HG03175 (cell line): ENCODE results near the gene DZANK1.
"Not testable (repeated sequence)": the region's sequence is repeated elsewhere in the genome, so short reads cannot be mapped to it uniquely, and the experiment has no call there.

Source experiments
- ATAC-seq: cut with Tn5 transposase; IDR thresholded peaks from one replicate; pipeline ENCODE4 v1.9.1; 2021; ENCODE audit warnings: mild to moderate bottlenecking, moderate library complexity; ENCODE audit not compliant: unreplicated experiment

The DZANK1 gene

DNA sequence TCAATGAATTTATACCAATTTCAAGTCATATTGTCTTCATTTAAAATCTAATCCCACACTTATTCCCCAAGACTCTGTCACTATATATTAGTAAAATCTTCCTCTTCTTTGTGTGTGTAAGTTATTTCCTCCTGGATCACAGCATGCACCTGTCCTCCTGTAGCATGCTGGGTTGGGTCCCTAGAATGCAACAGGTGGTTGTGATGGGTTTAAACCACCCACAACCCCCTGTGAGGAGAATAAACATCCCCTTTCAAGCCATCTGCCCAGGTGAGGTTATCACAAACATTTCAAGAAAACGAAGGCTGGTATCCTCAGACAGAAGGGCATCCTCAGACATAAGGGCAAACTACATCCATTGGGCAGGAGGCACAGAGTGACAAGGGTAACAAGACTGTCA, 26.4 kb downstream of the DZANK1 start:
- ATAC-seq, result no peak

GRCh38 chr20:18436847-18437246, 30.0 kb downstream of the DZANK1 start:
- no peak for ATAC-seq

GRCh38 chr20:18431206-18431605, 35.6 kb downstream of the DZANK1 start:
- no peak for ATAC-seq

- no peak for ATAC-seq
Observed at GRCh38 chr20:18430172-18430826, 36.5 kb downstream of the DZANK1 start.

- ATAC-seq, result no peak
Observed at GRCh38 chr20:18428490-18429173, 38.2 kb downstream of the DZANK1 start.

GRCh38 chr20:18427214-18427613, 39.6 kb downstream of the DZANK1 start:
- no peak for ATAC-seq

DNA sequence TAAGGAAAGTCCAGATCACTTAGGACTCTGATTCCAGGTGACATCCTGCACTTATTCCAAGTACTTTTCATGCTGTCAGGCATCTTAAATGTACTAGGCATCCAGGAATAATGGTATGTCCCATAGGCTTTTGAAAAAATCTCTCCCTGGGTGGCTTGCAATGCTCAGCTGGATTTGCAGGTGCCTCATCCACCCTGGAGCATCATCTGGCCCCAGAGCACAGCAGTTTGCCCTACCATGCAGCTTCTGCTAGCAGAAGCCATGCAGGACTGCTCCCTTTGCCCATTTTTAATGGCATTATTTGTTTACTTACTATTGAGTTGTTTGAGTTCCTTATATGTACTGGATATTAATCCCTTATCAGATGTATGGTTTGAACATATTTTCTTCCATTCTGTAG, 45.2 kb downstream of the DZANK1 start:
- ATAC-seq, result no peak

- ATAC-seq, result no peak
Observed at GRCh38 chr20:18416486-18416885, 50.3 kb downstream of the DZANK1 start.

DNA sequence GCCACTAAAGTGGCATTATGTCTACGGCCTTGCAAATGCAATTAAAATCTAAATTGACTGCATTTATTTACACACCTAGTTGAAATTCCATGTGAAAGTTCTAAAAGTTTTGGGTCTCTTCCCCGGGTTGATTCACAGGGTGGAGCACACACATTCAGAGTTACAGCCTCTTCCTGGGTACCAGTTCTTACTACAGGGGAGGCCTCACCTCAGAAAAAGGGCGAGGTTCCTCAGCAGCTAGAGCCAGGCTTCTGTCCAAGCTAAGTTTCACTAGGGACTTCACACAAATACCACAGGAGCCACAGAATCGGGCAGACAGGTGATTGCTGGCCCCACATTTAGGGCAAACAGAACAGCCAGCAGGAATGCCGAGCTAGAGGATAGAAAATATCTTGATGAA, 52.7 kb downstream of the DZANK1 start:
- no peak for ATAC-seq

DNA sequence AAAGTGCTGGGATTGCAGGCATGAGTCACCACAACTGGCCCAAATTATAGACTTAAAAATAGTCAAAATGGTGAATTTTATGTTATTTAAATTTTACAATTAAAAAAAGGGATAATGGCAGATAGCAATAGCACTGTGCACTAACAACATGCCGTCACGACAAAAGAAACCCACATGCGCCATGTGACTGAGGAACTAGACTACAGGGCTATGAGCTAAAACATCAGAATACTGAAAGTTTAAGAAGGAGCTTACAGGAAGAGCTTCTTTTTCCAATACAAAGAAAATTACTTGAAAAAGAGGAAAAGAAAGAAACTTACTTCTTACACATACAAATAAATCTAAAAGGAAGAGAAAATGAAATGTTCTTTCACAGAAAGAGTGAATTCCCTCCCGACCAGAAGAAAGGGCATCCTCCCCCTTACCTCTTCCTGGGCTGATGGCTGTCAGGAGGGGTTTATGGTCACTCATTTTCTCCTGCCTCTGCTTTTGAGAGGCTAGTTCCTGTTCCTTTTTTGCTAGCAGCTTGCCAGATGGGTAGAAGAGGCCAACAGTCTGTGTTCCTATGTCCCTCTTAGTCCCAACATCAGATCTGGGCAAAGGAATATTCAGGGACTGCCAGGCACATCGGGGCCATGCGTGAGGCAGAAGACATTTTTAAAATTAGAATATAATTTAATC, 54.5 kb downstream of the DZANK1 start:
- ATAC-seq, result no peak

- no peak for ATAC-seq
Observed at GRCh38 chr20:18405826-18406225, 61.0 kb downstream of the DZANK1 start.

DNA sequence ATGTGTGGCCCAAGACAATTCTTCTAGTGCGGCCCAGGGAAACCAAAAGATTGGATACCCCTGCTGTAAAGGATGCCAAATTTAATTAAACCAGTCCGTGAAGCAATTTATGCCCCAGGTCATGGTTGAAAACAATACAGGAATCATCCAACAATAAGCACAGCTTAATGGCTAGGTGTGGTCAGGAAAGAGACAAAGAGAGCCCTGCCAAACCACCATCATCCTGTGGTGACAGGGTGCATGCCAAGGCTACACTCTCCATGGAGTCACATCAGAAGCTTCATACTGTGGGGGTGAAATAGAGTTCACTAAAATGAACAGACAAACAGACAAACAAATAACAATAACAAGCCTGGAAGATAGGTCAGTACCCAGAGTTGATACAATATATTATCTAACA, 62.7 kb downstream of the DZANK1 start:
- ATAC-seq, result no peak

DNA sequence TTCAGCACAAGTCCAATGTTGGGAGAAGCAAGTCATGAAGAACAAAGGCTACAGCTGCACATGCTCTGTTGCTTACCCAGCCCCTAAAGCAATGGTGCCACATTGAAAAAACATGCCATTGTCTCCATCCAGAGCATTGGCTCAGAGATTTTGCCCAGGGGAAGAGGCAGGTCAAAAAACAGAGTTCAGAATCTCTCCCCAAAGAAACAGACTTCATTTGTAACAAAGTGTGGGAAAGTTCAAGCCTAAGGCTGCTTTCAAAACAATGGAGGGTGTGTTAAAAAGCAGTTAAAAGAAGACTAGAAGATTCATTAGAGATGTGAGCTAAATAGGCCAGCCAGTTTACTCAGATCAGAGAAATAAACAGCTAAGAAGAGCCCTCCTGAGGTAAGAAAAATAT, 63.6 kb downstream of the DZANK1 start:
- no peak for ATAC-seq

DNA sequence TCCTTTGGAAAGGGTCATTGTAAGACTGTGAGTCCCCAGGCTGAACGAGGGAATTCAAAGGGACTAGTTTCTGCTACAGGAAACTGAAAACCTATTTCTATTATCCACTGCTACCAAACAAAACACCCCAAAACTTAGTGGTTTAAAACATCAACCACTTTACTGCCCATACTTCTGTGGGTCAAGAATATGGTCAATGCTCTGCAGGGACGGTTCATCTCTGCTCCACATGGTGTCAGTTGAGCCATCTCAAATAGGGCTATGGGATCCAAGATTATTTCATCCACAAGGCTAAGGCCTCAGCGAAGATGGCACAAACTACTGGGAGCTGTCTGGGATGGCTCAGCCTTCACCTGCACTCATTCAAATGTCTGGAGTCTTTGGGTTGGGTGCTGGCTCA, 65.5 kb downstream of the DZANK1 start:
- no peak for ATAC-seq

- ATAC-seq, result no peak
Observed at GRCh38 chr20:18400460-18400859, 66.4 kb downstream of the DZANK1 start.

- not testable (repeated sequence) for ATAC-seq
Observed at GRCh38 chr20:18398713-18399112, 68.1 kb downstream of the DZANK1 start.

- ATAC-seq, result no peak
Observed at GRCh38 chr20:18397030-18397429, 69.8 kb downstream of the DZANK1 start.

- ATAC-seq, result no peak
Observed at GRCh38 chr20:18395544-18395943, 71.3 kb downstream of the DZANK1 start.

DNA sequence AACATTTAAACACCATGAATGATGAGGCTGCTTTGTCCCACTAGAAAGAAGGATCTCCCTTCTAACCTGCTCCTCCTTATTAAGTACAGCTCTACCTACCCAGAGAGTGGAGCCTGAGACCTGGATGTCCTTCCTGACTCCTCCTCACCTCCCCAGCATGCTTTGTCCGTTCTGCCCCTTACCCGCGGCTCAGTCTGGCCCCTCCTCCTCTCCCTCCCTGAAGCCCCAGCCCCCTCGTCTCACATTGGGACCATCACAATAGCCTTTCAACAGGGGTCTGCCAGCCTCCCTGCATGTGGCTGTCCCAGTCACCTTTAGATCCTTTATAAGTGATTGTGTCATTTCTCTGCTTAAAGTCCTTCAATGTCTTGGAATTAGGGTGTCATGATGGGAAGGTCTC, 72.5 kb downstream of the DZANK1 start:
- no peak for ATAC-seq

- no peak for ATAC-seq
Observed at GRCh38 chr20:18391686-18392085, 75.1 kb downstream of the DZANK1 start.

GRCh38 chr20:18390201-18390600, 76.6 kb downstream of the DZANK1 start:
- ATAC-seq, result no peak

DNA sequence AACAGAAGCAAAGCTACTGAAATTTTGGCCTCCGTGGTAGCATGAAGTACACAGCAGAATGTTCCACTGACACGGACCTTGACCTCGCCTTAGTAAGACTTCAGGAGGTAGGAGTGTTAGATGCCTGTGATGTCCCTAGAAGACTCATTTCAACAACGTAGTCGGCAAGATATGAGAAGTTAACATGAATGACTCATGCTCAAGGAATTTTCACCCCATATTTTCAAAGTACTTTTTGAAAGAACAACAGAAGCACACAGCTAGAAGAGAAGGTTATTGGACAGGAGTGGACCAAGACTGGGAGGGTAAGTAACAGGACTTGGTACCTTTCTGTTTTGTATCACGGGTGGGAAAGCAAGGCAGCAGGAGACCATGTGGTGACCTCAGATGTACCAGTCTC, 78.0 kb downstream of the DZANK1 start:
- no peak for ATAC-seq
